GM12878 (cell line): Measurements from ENCODE around the gene CP. TPM values are rescaled to one million over a fixed set of nuclear protein-coding genes. Genes with fewer than 3 reads are reported as not detected.

Experiments
- ATAC-seq: fragments of 200-7000 bp; cut with Tn5 transposase; 3 replicates; pipeline ENCODE4 v1.9.1; 2020; ENCODE audit warnings: mild to moderate bottlenecking, moderate library complexity
- BruUV-seq: library from RNA; stranded (reverse); fragments of 400-500 nt; replicated peaks from 2 replicates; lab custom pipeline; 2021; lab: Mats Ljungman, UMichigan
- CTCF ChIA-PET: fragments of 300-600 bp; sonication (Branson Sonifier 250); formaldehyde crosslinking; extraction: SDS; loops from one replicate; lab custom pipeline; 2021; ENCODE audit warnings: inconsistent platforms; lab: Yijun Ruan, JAX
- POLR2A ChIA-PET: fragments of 350-600 bp; formaldehyde crosslinking; extraction: SDS; loops from one replicate; lab custom pipeline; 2021; ENCODE audit warnings: inconsistent platforms; lab: Charles Lee
- RAD21 ChIA-PET: fragments of 300-600 bp; sonication (Branson Sonifier 250); formaldehyde crosslinking; loops from one replicate; lab custom pipeline; 2023; ENCODE audit warnings: antibody characterized with exemption; ENCODE audit not compliant: unreplicated experiment; lab: Charles Lee
- SMC1A ChIA-PET: fragments of 300-600 bp; sonication (Branson Sonifier 250); formaldehyde crosslinking; loops from one replicate; lab custom pipeline; 2023; ENCODE audit not compliant: unreplicated experiment, uncharacterized antibody; lab: Charles Lee
- DNase-seq: peaks from one replicate; pipeline ENCODE4 v3.0.0-alpha.2; 2011; ENCODE audit warnings: low read depth, low spot score
- FAIRE-seq: peaks from 3 replicates; lab custom pipeline; 2011; peaks lifted over from hg19 to GRCh38; lab: Jason Lieb, UNC
- H2AFZ ChIP-seq: 2 replicates; pipeline ENCODE4 v1.6.0; 2011; ENCODE audit warnings: low read depth, low read length, control low read depth; ENCODE audit not compliant: control insufficient read depth
- H3K27ac ChIP-seq: 2 replicates; pipeline ENCODE4 v1.5.1; 2011; ENCODE audit warnings: control low read depth; ENCODE audit not compliant: control insufficient read depth, insufficient read depth
- H3K27me3 ChIP-seq, 2 experiments: replicated peaks in 1 of 2; 2 replicates each; pipeline versions ENCODE4 v1.6.0 to v1.6.1; 2011; ENCODE audit warnings: low read length in 1 of 2; ENCODE audit not compliant: control insufficient read depth in 2 of 2, insufficient read depth in 2 of 2
- H3K36me3 ChIP-seq, 2 experiments: 2 replicates each; pipeline ENCODE4 v1.5.1; 2011; ENCODE audit warnings: low read length in 1 of 2; ENCODE audit not compliant: control insufficient read depth in 2 of 2, insufficient read depth in 2 of 2
- H3K4me1 ChIP-seq: 2 replicates; pipeline ENCODE4 v1.6.1; 2011; ENCODE audit warnings: mild to moderate bottlenecking, low read length, moderate library complexity, mixed read lengths; ENCODE audit not compliant: control insufficient read depth, insufficient read depth
- H3K4me2 ChIP-seq: 2 replicates; pipeline ENCODE4 v1.6.0; 2011; ENCODE audit warnings: control low read depth; ENCODE audit not compliant: control insufficient read depth, insufficient read depth
- H3K4me3 ChIP-seq: fragments of 200-600 bp; sonication (generic); 2 replicates; pipeline ENCODE4 v1.5.1; 2016
- H3K79me2 ChIP-seq: 2 replicates; pipeline ENCODE4 v1.6.0; 2011; ENCODE audit warnings: low read length; ENCODE audit not compliant: control insufficient read depth, insufficient read depth
- H3K9ac ChIP-seq: 2 replicates; pipeline ENCODE4 v1.8.0; 2011; ENCODE audit warnings: low read length, control low read depth, mixed read lengths; ENCODE audit not compliant: control insufficient read depth, insufficient read depth
- H3K9me3 ChIP-seq: replicated peaks from 3 replicates; pipeline ENCODE4 v1.5.1; 2011; ENCODE audit warnings: mild to moderate bottlenecking, low read length; ENCODE audit not compliant: control insufficient read depth, insufficient read depth
- H4K20me1 ChIP-seq: 2 replicates; pipeline ENCODE4 v1.6.0; 2011; ENCODE audit not compliant: control insufficient read depth, insufficient read depth
- CHD2 ChIP-seq: IDR thresholded peaks from 2 replicates; pipeline ENCODE4 v1.6.1; 2011; ENCODE audit warnings: low read depth, low read length, improper control_type of control experiment, borderline replicate concordance
- HDAC2 ChIP-seq: fragments of 200-600 bp; sonication (generic); IDR thresholded peaks from 2 replicates; pipeline ENCODE4 v1.6.1; 2017
- LARP7 ChIP-seq: fragments of 450-650 bp; IDR thresholded peaks from 2 replicates; pipeline ENCODE4 v1.6.1; 2017; ENCODE audit warnings: mild to moderate bottlenecking
- MXI1 ChIP-seq: fragments of 150-350 bp; IDR thresholded peaks from 2 replicates; pipeline ENCODE4 v1.6.1; 2011; ENCODE audit warnings: low read depth, mild to moderate bottlenecking, inconsistent platforms, low read length, improper control_type of control experiment
- NFYA ChIP-seq: IDR thresholded peaks from 2 replicates; pipeline ENCODE4 v1.6.1; 2011; ENCODE audit warnings: low read depth, mild to moderate bottlenecking, low read length, improper control_type of control experiment, borderline replicate concordance
- NR2C2 ChIP-seq: IDR thresholded peaks from 2 replicates; pipeline ENCODE4 v1.6.1; 2011; ENCODE audit warnings: borderline replicate concordance, low read depth; ENCODE audit not compliant: control insufficient read depth, insufficient read length
- NRF1 ChIP-seq: conservative IDR thresholded peaks from 2 replicates; pipeline ENCODE4 v1.6.1; 2011; ENCODE audit warnings: mild to moderate bottlenecking, low read depth, low read length, improper control_type of control experiment
- RB1 ChIP-seq: fragments of 450-650 bp; formaldehyde crosslinking; IDR thresholded peaks from 2 replicates; pipeline ENCODE4 v1.6.1; 2017; ENCODE audit warnings: mild to moderate bottlenecking, borderline replicate concordance
- TCF3 ChIP-seq: IDR thresholded peaks from 2 replicates; pipeline ENCODE4 v1.6.1; 2012; ENCODE audit warnings: low read depth, mild to moderate bottlenecking, low read length, borderline replicate concordance; ENCODE audit not compliant: insufficient read depth
- ZNF207 ChIP-seq: fragments of 450-650 bp; IDR thresholded peaks from 2 replicates; pipeline ENCODE4 v1.6.1; 2014; ENCODE audit warnings: antibody characterized with exemption, mild to moderate bottlenecking, borderline replicate concordance
- WGBS: methylation state at CpG from one replicate; pipeline ENCODE4 v1.1.6; 2016; ENCODE audit warnings: low lambda C conversion rate; ENCODE audit not compliant: insufficient replicate concordance, insufficient coverage; ENCODE audit errors: missing lambda C conversion rate; 5-methylcytosine and 5-hydroxymethylcytosine counted together
- in situ Hi-C: fragments of 300-500 bp; cut with MboI; formaldehyde crosslinking; loops from 9 replicates; pipeline ENCODE4 v1.14.3; 2018; ENCODE audit warnings: mixed read lengths
- intact Hi-C: fragments of 100-400 bp; cut with micrococcal nuclease; formaldehyde crosslinking; loops from one replicate; pipeline ENCODE4 v1.14.2; 2022; ENCODE audit not compliant: unreplicated experiment
- polyA plus RNA-seq, 11 experiments: library from polyadenylated mRNA; depleted of rRNA in 4 of 11; unstranded in 6 of 11; stranded (reverse) in 5 of 11; fragments of >200 nt; fragmentation: Nextera tagmentation in 4 of 11; fragmentation: Illumina TruSeq in 1 of 11; extraction: Ambion mirVana in 4 of 11; extraction: Trizol in 1 of 11; gene quantifications; 1 replicate in 1 of 11; 2 replicates in 10 of 11; pipeline versions ENCODE4 v1.2.1 to v1.2.3, GENCODE V29; 2011 to 2016; ENCODE audit warnings: inconsistent platforms in 2 of 11, missing spikeins in 2 of 11, low read depth in 1 of 11
- total RNA-seq, 4 experiments: library from RNA; depleted of rRNA in 3 of 4; stranded (reverse); fragments of >200 nt in 3 of 4; fragmentation: Illumina TruSeq in 1 of 4; extraction: Trizol in 1 of 4; gene quantifications; 2 replicates each; pipeline versions ENCODE4 v1.2.1 to v1.2.3, GENCODE V29; 2013 to 2021
- TF ChIP-seq, protein P1 (sequence below): IDR thresholded peaks from 2 replicates; pipeline ENCODE4 v1.6.1; 2011; ENCODE audit warnings: borderline replicate concordance, low read depth, mild to moderate bottlenecking, moderate library complexity, mixed read lengths, low read length; ENCODE audit not compliant: insufficient read depth; ENCODE audit errors: extremely low read length
- TF ChIP-seq, protein P2 (sequence below): fragments of 450-650 bp; IDR thresholded peaks from 2 replicates; pipeline ENCODE4 v1.6.1; 2017; ENCODE audit warnings: antibody characterized with exemption, mild to moderate bottlenecking, moderate library complexity
- TF ChIP-seq, protein P3 (sequence below): fragments of 450-650 bp; IDR thresholded peaks from 2 replicates; pipeline ENCODE4 v1.6.1; 2017; ENCODE audit warnings: mild to moderate bottlenecking, moderate library complexity

CP gene
- total and polyA plus RNA-seq, 10 of the 15 experiments (the other 5 are each of a cell fraction or from before 2014, with no cell fraction given): 0.14 to 1.2 (median 0.30) TPM; not detected in 6

DNA sequence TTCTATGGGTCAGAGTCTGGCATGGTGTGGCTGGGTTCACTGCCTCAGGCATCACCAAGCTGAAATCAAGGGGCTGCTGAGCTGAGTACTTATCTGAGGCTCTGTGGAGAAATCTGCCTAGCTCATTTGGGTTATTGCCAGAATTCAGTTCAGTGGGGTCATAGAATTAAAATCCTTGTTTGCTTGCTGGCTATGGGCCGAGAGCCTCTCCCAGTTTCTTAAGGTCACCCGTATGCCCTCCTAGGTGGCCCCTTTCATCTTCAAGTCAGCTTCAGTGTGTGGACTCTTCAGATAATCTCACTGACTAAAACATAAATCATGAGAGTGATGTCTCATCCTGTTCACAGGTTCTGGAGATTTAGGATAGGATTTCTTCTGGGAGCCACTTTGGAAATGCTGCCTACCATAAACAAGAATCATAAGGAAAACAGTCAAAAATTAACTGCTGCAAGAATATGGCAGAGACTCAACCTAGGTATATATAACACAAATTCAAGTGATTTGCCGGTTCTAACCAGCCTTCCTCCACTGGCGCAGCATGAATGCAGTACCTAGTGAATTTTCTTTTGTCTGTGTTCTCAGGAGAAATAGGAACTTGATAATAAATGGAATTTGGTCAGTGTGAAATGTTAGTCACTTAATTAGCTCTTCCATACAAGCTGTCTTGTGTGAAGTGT lies 5.3 kb downstream of the CP start:
- intact Hi-C loops (no loop called here), in situ Hi-C loops (no loop called here)
- 80% methylated on average over 4 of the region's 4 CpGs for WGBS
- Histone ChIP-seq H3K79me2 (no peaks in the 10 kb centered on the region), H3K36me3 (no peaks in the 10 kb centered on the region), H3K4me3 (no peak overlapping the region), H3K9me3 (no peaks in the 10 kb centered on the region), H4K20me1 (no peaks in the 10 kb centered on the region), H3K27ac (no peak overlapping the region), H3K4me1 (no peaks in the 10 kb centered on the region), H3K9ac (no peak overlapping the region), H2AFZ (no peak overlapping the region), H3K27me3 (no peaks in the 10 kb centered on the region), H3K4me2 (no peak overlapping the region)
- ChIA-PET POLR2A (interaction anchor here (1.0 kb wide), 1 partner anchor 41 kb away, joined by 4 read pairs; no protein-coding TSS in a partner anchor), CTCF (interaction anchor here (0.7 to 1.5 kb wide), 4 partner anchors 12 to 132 kb away, joined by 3 to 5 read pairs (median 4); no protein-coding TSS in a partner anchor), RAD21 (interaction anchor here (0.8 kb wide), 1 partner anchor 269 kb away, joined by 3 read pairs; no protein-coding TSS in a partner anchor), SMC1A (interaction anchor here (1.5 kb wide), 1 partner anchor 11 kb away, joined by 3 read pairs; no protein-coding TSS in a partner anchor)
- ATAC-seq (no peak), DNase-seq (no peak), FAIRE-seq (no peak)
- no peak for TF ChIP-seq TCF3
- TF ChIP-seq, protein P1, sequence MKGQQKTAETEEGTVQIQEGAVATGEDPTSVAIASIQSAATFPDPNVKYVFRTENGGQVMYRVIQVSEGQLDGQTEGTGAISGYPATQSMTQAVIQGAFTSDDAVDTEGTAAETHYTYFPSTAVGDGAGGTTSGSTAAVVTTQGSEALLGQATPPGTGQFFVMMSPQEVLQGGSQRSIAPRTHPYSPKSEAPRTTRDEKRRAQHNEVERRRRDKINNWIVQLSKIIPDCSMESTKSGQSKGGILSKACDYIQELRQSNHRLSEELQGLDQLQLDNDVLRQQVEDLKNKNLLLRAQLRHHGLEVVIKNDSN: no peak
- TF ChIP-seq, protein P2, sequence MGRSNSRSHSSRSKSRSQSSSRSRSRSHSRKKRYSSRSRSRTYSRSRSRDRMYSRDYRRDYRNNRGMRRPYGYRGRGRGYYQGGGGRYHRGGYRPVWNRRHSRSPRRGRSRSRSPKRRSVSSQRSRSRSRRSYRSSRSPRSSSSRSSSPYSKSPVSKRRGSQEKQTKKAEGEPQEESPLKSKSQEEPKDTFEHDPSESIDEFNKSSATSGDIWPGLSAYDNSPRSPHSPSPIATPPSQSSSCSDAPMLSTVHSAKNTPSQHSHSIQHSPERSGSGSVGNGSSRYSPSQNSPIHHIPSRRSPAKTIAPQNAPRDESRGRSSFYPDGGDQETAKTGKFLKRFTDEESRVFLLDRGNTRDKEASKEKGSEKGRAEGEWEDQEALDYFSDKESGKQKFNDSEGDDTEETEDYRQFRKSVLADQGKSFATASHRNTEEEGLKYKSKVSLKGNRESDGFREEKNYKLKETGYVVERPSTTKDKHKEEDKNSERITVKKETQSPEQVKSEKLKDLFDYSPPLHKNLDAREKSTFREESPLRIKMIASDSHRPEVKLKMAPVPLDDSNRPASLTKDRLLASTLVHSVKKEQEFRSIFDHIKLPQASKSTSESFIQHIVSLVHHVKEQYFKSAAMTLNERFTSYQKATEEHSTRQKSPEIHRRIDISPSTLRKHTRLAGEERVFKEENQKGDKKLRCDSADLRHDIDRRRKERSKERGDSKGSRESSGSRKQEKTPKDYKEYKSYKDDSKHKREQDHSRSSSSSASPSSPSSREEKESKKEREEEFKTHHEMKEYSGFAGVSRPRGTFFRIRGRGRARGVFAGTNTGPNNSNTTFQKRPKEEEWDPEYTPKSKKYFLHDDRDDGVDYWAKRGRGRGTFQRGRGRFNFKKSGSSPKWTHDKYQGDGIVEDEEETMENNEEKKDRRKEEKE: no peak
- no peak for TF ChIP-seq NR2C2
- TF ChIP-seq, protein P3, sequence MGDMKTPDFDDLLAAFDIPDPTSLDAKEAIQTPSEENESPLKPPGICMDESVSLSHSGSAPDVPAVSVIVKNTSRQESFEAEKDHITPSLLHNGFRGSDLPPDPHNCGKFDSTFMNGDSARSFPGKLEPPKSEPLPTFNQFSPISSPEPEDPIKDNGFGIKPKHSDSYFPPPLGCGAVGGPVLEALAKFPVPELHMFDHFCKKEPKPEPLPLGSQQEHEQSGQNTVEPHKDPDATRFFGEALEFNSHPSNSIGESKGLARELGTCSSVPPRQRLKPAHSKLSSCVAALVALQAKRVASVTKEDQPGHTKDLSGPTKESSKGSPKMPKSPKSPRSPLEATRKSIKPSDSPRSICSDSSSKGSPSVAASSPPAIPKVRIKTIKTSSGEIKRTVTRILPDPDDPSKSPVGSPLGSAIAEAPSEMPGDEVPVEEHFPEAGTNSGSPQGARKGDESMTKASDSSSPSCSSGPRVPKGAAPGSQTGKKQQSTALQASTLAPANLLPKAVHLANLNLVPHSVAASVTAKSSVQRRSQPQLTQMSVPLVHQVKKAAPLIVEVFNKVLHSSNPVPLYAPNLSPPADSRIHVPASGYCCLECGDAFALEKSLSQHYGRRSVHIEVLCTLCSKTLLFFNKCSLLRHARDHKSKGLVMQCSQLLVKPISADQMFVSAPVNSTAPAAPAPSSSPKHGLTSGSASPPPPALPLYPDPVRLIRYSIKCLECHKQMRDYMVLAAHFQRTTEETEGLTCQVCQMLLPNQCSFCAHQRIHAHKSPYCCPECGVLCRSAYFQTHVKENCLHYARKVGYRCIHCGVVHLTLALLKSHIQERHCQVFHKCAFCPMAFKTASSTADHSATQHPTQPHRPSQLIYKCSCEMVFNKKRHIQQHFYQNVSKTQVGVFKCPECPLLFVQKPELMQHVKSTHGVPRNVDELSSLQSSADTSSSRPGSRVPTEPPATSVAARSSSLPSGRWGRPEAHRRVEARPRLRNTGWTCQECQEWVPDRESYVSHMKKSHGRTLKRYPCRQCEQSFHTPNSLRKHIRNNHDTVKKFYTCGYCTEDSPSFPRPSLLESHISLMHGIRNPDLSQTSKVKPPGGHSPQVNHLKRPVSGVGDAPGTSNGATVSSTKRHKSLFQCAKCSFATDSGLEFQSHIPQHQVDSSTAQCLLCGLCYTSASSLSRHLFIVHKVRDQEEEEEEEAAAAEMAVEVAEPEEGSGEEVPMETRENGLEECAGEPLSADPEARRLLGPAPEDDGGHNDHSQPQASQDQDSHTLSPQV: no peak
- TF ChIP-seq NRF1: no peak
- TF ChIP-seq RB1: no peak
- no peak for TF ChIP-seq LARP7
- no peak for TF ChIP-seq ZNF207
- no peak for TF ChIP-seq CHD2
- TF ChIP-seq NFYA: no peak
- TF ChIP-seq MXI1: no peak
- no peak for TF ChIP-seq HDAC2
- BruUV-seq: no TSS peak
